Measurements from ENCODE around the gene SUDS3.
"Not testable (repeated sequence)": the region's sequence is repeated elsewhere in the genome, so short reads cannot be mapped to it uniquely, and the experiment has no call there.

Gene SUDS3

GRCh38 chr12:118398524-118398923 is 22.2 kb downstream of the SUDS3 start:
- DNase-seq = no peak

- DNase-seq = peak; percentile 99
These were observed 22.6 kb downstream of the SUDS3 start for GRCh38 chr12:118398940-118399339.

GRCh38 chr12:118402251-118402650 is 25.9 kb downstream of the SUDS3 start:
- DNase-seq = no peak

- DNase-seq = peak; percentile 38
These were observed 28.6 kb downstream of the SUDS3 start for GRCh38 chr12:118404876-118405521.

- not testable (repeated sequence) for DNase-seq
These were observed 31.9 kb downstream of the SUDS3 start for GRCh38 chr12:118408241-118408640.

- DNase-seq = no peak
These were observed 33.5 kb downstream of the SUDS3 start for GRCh38 chr12:118409834-118410233.

GRCh38 chr12:118417942-118418341 is 41.6 kb downstream of the SUDS3 start:
- no peak for DNase-seq

- DNase-seq = no peak
These were observed 42.2 kb downstream of the SUDS3 start for GRCh38 chr12:118418385-118419057.

- DNase-seq = no peak
These were observed 44.3 kb downstream of the SUDS3 start for GRCh38 chr12:118420673-118421072.

- DNase-seq = no peak
These were observed 48.5 kb downstream of the SUDS3 start for GRCh38 chr12:118424884-118425283.

GRCh38 chr12:118425364-118425763 is 49.0 kb downstream of the SUDS3 start:
- no peak for DNase-seq

GRCh38 chr12:118427819-118428218 is 51.5 kb downstream of the SUDS3 start:
- no peak for DNase-seq

- no peak for DNase-seq
These were observed 52.3 kb downstream of the SUDS3 start for GRCh38 chr12:118428643-118429042.

- no peak for DNase-seq
These were observed 53.5 kb downstream of the SUDS3 start for GRCh38 chr12:118429688-118430383.

GRCh38 chr12:118430516-118430915 is 54.2 kb downstream of the SUDS3 start:
- no peak for DNase-seq

GRCh38 chr12:118432812-118433545 is 56.6 kb downstream of the SUDS3 start:
- no peak for DNase-seq

GRCh38 chr12:118436002-118436730 is 59.8 kb downstream of the SUDS3 start:
- peak; percentile 25 for DNase-seq

- no peak for DNase-seq
These were observed 60.6 kb downstream of the SUDS3 start for GRCh38 chr12:118436986-118437385.

- no peak for DNase-seq
These were observed 62.7 kb downstream of the SUDS3 start for GRCh38 chr12:118439068-118439467.

- DNase-seq = no peak
These were observed 69.9 kb downstream of the SUDS3 start for GRCh38 chr12:118446247-118446646.

- DNase-seq = no peak
These were observed 70.8 kb downstream of the SUDS3 start for GRCh38 chr12:118447181-118447580.

GRCh38 chr12:118448341-118448740 is 72.0 kb downstream of the SUDS3 start:
- no peak for DNase-seq

GRCh38 chr12:118455327-118455726 is 79.0 kb downstream of the SUDS3 start:
- DNase-seq = no peak

Measured in MV-4-11 (cell line).